NCI-H82 (cell line): ENCODE results near the gene MINDY3.
A peak's percentile ranks its signal among the peaks of the same experiment; 100 is the strongest.
"Not testable (repeated sequence)": the region's sequence is repeated elsewhere in the genome, so short reads cannot be mapped to it uniquely, and the experiment has no call there.

Experiments used
- DNase-seq: peaks from one replicate; lab custom pipeline; 2025; lab: John Stamatoyannopoulos, UW

Gene MINDY3

DNA sequence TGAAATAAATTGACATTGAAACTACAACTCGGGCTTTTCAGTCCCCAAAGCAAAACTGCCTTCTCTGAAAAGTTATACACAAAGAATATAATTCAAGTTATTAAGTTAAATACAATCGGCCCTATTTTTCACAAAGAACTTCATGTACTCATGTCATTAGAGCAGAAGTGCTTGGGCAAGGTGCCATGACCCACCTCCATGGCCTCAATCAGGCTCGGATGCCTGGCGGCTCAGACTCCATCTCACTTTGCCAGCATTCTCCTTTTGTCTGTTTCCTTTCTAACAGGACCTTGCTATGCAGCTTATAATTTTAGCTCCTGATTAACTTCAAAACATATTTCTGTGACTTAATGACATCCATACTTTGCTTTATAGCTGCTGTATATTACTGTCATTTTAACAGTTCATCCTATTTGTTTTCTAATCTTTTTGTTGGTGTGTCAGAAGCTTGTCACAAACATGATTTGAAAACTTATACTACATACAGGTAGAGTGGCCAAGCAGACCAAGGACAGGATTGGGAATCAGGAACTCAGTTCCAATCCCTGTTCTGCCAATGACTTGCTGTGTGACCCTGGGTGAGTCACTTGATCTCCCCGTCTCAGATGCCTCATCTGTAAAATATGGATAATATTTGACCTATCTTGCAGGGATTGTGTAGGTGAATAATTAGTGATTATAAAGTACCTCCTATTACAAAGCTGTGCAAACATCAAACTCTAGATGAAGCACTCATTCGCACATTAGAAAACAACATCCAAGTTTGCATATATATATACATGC, 79.8 kb downstream of the MINDY3 start:
- DNase-seq: no peak

DNA sequence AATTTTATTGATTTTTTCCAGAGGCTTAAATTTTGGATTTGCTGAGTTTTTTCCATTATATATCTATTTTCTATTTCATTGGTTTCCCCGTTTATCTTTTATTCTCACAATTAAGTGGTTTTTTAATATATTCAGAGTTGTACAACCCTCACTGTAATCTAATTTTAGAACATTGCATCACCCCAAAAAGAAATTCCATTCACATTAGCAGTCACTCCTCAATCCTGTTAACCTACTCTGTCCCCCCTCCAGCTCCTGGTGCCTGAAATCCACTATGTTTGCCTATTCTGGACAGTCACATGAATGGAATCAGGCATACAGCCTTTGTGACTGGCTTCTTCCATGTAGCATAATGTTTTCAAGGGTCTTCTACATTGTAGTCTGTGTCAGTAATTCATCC, 84.8 kb downstream of the MINDY3 start:
- no peak for DNase-seq

DNA sequence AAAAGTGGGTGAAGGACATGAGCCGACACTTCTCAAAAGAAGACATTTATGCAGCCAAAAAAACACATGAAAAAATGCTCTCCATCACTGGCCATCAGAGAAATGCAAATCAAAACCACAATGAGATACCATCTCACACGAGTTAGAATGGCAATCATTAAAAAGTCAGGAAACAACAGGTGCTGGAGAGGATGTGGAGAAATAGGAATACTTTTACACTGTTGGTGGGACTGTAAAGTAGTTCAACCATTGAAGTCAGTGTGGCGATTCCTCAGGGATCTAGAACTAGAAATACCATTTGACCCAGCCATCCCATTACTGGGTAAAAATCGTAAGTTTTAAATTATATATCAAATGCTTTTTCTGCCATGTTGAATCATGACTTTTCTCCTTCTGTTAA, 85.8 kb downstream of the MINDY3 start:
- DNase-seq: not testable (repeated sequence)

DNA sequence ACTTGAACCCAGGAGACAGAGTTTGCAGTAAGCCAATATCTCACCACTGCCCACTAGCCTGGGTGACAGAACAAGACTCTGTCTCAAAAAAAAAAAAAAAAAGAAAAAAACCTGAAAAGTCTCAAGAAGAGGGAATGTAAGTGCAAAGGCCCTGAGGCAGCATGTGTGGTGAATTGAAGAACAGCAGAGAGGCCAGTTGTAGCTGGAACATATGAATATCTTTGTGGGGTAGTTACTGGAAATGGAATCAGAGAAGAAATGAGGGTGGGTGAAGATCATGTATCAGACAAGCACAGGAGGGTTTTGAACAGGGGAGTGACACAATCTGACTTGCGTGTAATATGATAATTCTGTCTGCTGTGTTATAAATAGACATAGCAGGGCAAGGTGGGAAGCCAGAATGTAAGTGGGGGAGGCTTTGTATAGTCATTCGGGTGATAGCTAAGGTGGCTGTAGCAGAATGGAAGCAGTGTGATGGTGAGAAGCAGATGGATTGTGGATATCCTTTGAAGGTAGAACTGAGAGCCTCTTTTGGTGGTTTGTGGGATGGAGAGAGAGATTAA, 95.3 kb downstream of the MINDY3 start:
- no peak for DNase-seq

DNA sequence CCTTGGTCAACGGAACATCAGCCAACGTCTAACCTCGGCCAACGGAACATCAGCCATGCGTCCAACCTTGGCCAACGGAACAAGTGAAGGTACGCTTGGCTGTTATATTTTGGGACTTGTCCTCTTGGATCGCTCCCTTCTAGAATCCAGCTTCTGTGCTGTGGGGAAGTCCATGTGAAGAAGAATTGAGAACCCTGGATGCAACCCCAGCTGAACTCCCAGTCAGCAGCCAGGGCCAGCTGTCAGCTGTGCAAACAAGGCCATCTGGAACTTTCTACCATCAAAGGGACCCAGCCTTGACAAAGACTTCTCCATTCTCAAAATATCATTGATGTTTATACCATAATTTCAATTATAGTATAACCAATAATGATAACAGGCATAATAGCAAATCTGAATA, 97.3 kb downstream of the MINDY3 start:
- no peak for DNase-seq

DNA sequence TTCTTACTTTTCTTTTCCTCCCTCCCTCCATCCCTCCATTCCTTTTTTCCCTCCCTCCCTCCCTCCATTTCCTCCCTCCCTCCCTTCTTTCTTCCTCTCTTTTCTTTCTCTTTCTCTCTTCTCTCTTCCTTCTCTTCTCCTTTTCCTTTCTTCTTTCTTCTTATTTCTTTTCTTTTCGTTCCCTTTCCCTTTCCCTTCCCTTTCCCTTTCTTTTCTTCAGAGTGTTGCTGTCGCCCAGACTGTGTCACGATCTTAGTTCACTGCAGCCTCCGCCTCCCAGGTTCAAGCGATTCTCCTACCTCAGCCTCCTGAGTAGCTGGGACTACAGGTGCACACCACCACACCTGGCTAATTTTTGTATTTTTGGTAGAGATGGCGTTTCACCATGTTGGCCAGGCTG, 98.1 kb downstream of the MINDY3 start:
- not testable (repeated sequence) for DNase-seq

DNA sequence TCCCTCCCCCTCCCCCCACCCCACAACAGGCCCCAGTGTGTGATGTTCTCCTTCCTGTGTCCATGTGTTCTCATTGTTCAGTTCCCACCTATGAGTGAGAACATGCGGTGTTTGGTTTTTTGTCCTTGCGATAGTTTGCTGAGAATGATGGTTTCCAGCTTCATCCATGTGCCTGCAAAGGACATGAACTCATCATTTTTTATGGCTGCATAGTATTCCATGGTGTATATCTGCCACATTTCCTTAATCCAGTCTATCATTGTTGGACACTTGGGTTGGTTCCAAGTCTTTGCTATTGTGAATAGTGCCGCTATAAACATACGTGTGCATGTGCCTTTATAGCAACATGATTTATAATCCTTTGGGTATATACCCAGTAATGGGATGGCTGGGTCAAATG, 99.1 kb downstream of the MINDY3 start:
- not testable (repeated sequence) for DNase-seq

DNA sequence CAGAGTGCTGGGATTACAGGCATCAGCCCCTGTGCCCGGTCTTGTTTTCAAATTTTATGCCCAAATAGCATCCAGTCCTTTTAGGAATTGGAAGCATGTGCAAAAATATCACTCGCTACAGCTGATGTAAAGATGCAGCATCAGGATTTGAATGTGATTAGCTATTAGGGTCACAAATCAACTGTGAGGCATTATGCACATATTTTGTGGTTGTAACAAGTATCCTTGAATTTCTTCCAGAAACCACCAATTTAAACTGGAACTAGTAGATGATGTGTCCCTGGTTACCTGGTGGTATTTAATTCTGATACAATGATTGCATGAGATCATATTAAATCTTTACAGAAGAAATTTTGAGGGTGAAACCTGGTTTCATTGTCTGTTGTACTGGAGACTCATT, 99.6 kb downstream of the MINDY3 start:
- DNase-seq: no peak

DNA sequence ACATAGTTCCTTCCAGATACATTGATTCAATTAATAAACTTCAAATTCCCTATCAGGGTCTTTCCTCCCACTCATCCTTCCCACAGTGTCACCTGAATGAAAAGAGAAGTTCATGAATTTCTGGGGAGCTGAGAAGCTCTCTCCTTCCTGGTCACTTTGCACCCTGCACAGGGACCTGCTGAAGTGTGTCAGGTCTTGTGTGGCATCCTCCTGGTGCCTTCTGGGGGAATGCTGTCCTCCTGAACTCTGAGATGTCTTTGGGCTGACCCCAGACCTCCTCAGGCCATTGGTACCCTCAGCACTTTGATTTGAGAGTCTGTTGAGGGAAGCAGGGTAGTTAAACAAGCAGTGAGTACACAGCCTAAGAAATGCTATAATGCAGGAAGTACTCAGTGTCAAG, 101.0 kb downstream of the MINDY3 start:
- no peak for DNase-seq

DNA sequence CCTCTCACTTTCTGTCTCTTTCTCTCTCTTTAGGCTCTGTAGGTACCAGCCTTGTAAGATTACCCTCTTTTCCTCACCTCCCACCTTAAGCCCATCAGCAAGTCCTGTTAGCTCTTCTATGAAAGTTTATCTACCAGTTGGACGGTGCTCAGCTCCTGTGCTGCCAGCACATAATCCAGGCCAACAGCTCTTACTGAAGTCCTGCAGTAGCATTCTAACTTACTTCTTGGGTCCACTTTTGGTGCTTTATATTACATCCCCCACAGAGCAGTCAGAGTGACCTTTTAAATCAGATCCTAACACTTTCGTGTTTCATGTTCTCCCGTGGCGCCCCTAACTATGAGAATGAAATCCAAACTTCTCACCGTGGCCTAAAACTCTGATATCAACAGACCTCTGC, 101.7 kb downstream of the MINDY3 start:
- DNase-seq: no peak

DNA sequence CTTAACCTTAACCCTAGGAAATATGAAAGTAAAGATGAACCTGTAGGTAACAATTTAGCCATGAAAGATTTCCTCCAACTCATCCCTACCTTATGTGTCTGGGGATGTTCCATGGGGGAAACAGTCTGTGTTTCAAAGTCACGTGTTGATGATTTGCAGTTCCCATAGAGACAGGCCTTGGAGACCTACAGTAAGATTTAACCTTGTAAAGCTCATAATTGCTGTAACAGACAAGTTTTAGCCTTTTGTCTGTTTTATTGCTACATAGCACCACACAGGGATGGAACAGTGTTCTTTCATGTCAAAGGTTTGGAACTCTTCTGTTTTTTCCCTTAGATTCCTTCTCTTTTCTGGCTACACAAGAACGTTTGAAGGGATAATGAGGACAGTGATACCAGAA, 105.4 kb downstream of the MINDY3 start:
- DNase-seq: no peak

DNA sequence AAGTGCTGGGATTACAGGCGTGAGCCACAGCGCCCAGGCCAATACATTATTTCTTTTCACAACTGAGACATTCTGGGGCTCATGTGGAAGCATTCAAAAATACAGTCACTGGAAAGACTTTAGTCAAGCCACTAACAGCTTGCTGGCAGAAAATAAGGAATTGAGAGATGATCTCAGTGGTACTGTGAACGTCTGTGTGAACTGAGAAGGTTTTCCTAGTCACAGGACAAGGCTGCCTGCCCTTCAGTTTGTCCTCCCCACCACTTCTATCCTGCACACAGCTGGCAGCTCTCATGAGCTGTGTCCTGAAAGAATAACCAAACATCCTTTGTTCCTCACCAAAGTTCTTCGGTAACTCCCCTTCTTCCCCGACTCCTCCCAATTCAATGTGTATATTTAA, 109.3 kb downstream of the MINDY3 start:
- no peak for DNase-seq

DNA sequence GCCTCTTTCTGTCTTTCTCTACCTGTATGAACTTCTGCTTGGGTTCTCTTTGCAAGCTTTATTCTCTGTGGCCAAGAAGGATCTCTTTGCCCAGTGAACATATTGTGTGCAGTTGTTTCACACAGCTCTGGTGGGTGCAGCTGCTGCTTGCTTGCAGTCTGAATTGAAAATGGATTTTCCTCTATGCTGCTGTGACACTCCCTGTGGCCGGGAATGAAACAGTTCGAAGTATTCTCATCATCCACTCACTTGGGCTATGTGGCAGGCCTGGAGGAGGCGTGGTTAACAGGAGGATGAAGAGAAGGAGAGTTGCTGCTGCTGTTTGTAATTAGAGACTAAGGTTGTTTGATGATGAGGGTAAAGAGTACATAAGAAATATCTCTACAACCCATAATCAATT, 112.2 kb downstream of the MINDY3 start:
- DNase-seq: no peak

DNA sequence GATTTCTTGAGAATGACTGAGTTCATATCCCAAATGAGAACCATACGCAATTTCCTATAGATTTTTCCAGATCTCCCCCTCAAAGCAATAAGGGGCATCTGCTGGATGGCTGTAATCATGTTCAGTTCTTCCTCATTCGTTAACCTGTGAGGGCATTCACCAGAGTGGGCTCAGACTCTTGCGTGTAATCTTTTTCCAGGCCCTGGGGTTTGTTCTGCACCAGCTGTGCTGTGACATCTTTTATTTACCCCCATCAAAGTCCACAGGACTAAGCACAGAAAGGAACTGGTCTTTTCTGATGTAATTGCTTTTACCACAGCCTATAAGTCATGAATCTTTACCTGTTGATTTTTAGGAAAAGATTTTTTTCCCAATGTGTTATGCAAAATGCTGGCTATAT, 112.7 kb downstream of the MINDY3 start:
- no peak for DNase-seq

DNA sequence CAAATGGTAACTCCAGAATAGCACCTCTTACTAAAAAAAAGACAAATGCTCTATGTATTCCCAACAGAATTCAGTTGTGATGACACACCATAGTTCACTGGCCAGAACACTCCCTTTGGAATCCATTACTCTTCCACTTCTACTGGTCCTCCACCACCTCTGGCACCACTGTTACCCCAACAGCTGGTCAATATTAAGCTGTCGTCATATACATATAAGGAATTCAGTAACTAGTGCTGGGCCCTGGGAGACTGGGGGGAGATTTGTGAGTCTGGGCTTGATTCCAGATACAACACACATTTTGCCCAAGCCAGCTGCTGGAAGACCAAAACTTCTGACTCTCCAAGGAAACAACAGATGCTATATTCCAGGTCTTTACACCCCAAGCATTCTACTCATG, 114.6 kb downstream of the MINDY3 start:
- DNase-seq: no peak

DNA sequence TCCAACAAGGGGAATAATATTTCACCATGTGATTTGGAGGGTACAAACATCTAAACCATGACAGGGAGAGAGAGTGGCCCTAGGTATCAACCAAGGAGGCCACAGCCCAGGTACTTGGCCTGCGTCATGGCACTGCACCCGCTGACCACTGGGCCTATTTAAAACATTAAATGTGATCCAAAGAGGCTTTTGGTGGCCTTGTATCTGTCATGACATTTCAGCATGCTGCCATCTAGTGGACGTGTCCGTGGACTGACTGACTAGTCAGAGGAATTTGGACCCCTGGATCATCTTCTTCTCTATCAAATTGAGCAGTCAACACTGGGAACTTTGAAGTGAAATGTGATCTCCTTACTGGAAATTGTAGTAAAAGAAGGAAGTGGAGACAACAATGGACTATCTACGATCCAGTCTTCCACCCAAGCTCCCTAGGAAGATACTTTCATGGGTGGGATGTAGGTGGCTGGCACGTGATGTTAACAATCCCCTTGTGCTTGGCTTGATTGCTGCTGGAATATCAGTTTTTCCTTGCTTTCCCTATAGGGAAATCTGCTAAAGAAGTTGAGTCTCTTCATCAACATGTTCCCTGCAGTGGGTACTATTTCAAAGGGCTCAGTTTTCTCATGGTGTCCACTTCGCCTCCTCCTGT, 116.0 kb downstream of the MINDY3 start:
- DNase-seq: peak; percentile 75

DNA sequence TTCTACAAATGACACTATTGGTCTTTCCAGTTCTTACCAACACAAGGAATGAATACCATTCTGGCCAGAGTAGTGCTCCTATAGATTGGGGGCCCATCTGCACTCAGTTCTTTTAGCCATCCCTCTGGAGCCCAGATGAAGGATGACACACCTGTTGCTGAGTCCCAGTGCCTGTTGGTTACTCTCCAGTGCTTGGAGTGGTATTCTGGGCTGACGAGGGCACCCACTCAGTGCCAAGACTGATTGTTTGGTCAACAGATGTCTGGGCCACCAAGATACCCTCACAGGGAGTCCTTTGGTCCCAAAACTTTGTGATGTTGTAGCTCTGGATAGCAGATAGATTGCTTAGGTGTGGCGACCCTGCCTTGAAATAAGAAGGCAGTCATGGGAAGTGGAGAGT, 116.9 kb downstream of the MINDY3 start:
- no peak for DNase-seq

DNA sequence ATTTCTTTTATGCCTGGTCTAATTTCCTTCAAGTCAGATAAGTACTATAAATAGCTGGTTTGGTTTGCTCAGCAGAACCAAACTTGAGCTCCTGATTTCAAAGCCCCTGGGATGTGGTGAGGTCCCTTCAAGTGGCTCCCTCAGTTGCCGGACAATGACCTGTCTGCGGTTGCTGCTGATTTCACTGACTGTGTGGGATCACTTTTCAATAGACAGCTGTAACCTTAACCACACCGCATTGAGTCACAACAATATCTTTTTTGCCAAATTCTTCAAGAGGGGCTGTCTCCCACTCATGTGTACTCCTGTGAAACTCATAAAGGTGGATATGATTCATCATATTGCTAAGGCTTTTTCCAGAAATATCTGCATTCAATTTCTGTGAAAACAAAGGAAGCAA, 117.5 kb downstream of the MINDY3 start:
- no peak for DNase-seq

DNA sequence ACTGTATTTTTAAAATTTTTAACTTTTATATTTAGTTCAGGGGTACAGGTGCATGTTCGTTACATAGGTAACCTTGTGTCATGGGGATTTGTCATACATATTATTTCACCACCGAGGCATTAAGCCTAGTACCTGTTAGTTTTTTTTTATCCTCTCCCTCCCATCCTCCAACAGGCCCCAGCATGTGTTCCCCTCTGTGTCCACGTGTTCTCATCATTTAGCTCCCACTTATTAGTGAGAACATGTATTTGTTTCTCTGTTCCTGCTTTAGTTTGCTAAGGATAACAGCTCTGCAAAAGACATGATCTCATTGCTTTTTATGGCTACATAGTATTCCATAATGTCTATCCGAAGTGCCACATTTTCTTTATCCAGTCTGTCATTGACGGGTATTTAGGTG, 118.2 kb downstream of the MINDY3 start:
- DNase-seq: no peak

DNA sequence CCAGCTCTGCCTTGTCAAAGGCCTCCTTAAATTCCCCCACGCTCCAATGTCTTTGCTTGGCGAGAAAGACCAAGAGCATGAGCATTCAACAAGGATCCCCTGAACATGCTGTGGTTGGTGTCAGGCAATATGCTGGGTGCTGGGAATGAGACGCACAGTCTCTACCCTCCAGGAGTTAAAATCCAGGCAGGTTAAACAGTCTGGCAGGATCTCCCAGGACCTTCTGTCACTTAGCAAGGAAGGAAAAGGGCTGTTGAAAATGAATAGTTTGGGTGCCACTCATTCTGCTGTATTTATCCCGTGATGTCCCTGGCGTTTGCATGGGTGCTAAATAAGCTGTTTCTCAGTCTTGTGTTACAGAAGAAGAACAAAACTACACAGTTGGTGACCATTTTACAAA, 118.7 kb downstream of the MINDY3 start:
- DNase-seq: no peak

DNA sequence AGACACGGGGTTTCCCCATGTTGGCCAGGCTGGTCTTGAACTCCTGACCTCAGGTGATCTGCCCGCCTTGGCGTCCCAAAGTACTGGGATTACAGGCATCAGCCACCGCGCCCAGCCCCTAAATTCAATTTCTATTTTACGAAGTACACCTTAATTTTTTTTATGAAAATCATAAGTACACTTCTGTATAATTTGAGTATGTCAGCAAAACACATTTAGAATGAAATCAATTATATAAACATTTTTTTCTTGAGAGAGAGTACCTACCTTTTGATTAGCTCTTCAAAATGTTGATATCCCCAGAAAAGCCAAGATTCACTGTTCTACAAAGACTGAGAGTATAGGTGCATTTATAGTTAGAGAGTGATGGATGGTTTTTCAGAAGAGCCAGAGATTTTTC, 120.0 kb downstream of the MINDY3 start:
- no peak for DNase-seq

DNA sequence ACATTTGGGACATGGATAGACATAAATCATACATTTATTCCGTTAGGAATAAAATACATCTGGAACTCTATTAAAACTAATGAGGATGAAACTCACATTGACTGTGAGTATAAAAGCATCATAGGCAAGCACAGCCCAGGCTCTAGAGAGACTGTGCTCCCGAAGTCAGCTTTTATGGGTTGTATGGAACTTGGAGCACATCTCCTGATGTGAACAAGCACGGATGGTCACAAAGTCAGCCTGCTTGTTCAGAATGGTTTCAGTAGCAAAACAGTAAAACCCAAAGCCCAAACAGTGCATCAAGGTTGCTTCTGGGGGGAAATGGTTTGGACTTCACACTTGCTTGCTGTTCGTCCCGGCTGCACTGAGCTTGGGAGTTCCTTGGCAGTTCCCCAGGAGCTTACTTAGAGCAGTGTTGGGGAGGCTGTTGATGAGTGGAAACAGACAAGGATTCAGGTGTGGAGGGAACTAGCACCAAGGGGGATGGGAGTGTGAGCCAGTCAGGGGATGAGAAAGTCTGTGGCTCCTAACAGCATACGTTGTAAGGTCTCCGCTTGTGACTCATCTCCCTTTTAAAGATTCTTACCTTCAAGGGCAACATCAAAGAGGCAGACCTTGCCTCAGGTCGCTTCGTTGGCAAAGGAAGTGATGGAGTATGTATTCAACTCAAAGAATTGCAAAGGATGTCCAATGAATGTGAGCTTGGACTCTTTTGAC, 120.9 kb downstream of the MINDY3 start:
- DNase-seq: no peak
